GM12878 (cell line): ENCODE data around the gene COL4A1.

Source experiments
- ASH2L ChIP-seq: fragments of 300-600, 200-600 bp; sonication (generic); IDR thresholded peaks from 2 replicates; pipeline ENCODE4 v1.6.1; 2017; ENCODE audit warnings: low read depth, mild to moderate bottlenecking, borderline replicate concordance
- CHD1 ChIP-seq: IDR thresholded peaks from 2 replicates; pipeline ENCODE4 v1.6.1; 2012; ENCODE audit warnings: low read depth, low read length, improper control_type of control experiment
- EP300 ChIP-seq, 2 experiments: fragments of 150-350 bp in 1 of 2; IDR thresholded peaks; 2 replicates each; pipeline ENCODE4 v1.6.1; 2011 to 2012; ENCODE audit warnings: low read depth in 2 of 2, low read length in 2 of 2, borderline replicate concordance in 1 of 2, improper control_type of control experiment in 1 of 2, inconsistent platforms in 1 of 2; ENCODE audit not compliant: control insufficient read depth in 1 of 2
- GABPA ChIP-seq: IDR thresholded peaks from 2 replicates; pipeline ENCODE4 v1.6.1; 2014; ENCODE audit warnings: antibody characterized with exemption, low read depth, mild to moderate bottlenecking, inconsistent platforms
- SREBF2 ChIP-seq: IDR thresholded peaks from 2 replicates; pipeline ENCODE4 v1.6.1; 2012; ENCODE audit warnings: mild to moderate bottlenecking, low read length
- SRF ChIP-seq, 2 experiments: IDR thresholded peaks; 2 replicates each; pipeline ENCODE4 v1.6.1; 2011; ENCODE audit warnings: low read depth in 2 of 2, low read length in 2 of 2, mild to moderate bottlenecking in 1 of 2, moderate library complexity in 1 of 2
- STAT3 ChIP-seq: IDR thresholded peaks from 2 replicates; pipeline ENCODE4 v1.6.1; 2011; ENCODE audit warnings: low read depth, low read length, improper control_type of control experiment
- TCF3 ChIP-seq: IDR thresholded peaks from 2 replicates; pipeline ENCODE4 v1.6.1; 2012; ENCODE audit warnings: low read depth, mild to moderate bottlenecking, low read length, borderline replicate concordance; ENCODE audit not compliant: insufficient read depth
- TF ChIP-seq, protein P1 (sequence below), 3 experiments: IDR thresholded peaks in 2 of 3; conservative IDR thresholded peaks in 1 of 3; 2 replicates each; pipeline ENCODE4 v1.5.1; 2011; ENCODE audit warnings: low read depth in 3 of 3, low read length in 3 of 3, mild to moderate bottlenecking in 3 of 3, control low read depth in 2 of 3, moderate library complexity in 2 of 3, inconsistent platforms in 1 of 3, mixed read lengths in 1 of 3; ENCODE audit not compliant: control insufficient read depth in 2 of 3, insufficient read depth in 1 of 3; ENCODE audit errors: extremely low read depth in 1 of 3
- TF ChIP-seq, protein P2 (sequence below): IDR thresholded peaks from 2 replicates; pipeline ENCODE4 v1.6.1; 2012; ENCODE audit warnings: low read depth, low read length, improper control_type of control experiment
- TF ChIP-seq, protein P3 (sequence below): fragments of 450-650 bp; IDR thresholded peaks from 2 replicates; pipeline ENCODE4 v1.6.1; 2017; ENCODE audit warnings: antibody characterized with exemption, mild to moderate bottlenecking, moderate library complexity
- TF ChIP-seq, protein P4 (sequence below): IDR thresholded peaks from 2 replicates; pipeline ENCODE4 v1.6.1; 2011; ENCODE audit warnings: borderline replicate concordance, low read depth, mild to moderate bottlenecking, moderate library complexity, mixed read lengths, low read length; ENCODE audit not compliant: insufficient read depth; ENCODE audit errors: extremely low read length

DNA sequence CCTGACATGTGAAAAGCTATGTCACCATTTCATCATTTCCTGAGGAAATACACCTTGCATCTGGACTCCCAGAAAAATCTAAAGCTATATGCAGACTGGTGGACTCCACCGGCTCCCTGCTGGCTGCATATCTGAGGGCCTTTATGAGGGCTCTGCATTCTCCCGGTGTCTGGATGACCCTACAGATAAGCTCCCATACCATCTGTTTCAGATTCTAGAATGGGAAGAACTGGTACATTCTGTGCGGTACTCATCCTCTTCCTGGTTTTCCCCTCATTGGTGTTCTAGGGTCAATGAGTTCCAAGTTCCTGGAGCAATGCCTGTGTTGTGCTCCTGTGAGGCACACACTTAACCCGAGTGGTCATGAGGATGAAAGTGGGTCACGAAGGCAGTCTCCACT lies 60.4 kb downstream of the COL4A1 start:
- TF ChIP-seq ASH2L: no peak
- TF ChIP-seq EP300 (IDR thresholded peaks at IDR 0.05; ENCODE audit: borderline replicate concordance in 1 of 2, control insufficient read depth in 1 of 2, low read depth in 2 of 2, low read length in 2 of 2): no peak
- TF ChIP-seq, protein P1, sequence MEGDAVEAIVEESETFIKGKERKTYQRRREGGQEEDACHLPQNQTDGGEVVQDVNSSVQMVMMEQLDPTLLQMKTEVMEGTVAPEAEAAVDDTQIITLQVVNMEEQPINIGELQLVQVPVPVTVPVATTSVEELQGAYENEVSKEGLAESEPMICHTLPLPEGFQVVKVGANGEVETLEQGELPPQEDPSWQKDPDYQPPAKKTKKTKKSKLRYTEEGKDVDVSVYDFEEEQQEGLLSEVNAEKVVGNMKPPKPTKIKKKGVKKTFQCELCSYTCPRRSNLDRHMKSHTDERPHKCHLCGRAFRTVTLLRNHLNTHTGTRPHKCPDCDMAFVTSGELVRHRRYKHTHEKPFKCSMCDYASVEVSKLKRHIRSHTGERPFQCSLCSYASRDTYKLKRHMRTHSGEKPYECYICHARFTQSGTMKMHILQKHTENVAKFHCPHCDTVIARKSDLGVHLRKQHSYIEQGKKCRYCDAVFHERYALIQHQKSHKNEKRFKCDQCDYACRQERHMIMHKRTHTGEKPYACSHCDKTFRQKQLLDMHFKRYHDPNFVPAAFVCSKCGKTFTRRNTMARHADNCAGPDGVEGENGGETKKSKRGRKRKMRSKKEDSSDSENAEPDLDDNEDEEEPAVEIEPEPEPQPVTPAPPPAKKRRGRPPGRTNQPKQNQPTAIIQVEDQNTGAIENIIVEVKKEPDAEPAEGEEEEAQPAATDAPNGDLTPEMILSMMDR (IDR thresholded peaks at IDR 0.05 in 2 of 3, conservative IDR thresholded peaks at IDR 0.05 in 1 of 3; ENCODE audit: control insufficient read depth in 2 of 3, extremely low read depth in 1 of 3, insufficient read depth in 1 of 3, low read depth in 3 of 3, low read length in 3 of 3): no peak
- TF ChIP-seq, protein P2, sequence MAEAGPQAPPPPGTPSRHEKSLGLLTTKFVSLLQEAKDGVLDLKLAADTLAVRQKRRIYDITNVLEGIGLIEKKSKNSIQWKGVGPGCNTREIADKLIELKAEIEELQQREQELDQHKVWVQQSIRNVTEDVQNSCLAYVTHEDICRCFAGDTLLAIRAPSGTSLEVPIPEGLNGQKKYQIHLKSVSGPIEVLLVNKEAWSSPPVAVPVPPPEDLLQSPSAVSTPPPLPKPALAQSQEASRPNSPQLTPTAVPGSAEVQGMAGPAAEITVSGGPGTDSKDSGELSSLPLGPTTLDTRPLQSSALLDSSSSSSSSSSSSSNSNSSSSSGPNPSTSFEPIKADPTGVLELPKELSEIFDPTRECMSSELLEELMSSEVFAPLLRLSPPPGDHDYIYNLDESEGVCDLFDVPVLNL: no peak
- TF ChIP-seq SREBF2: no peak
- no peak for TF ChIP-seq CHD1
- TF ChIP-seq GABPA: no peak
- TF ChIP-seq, protein P3, sequence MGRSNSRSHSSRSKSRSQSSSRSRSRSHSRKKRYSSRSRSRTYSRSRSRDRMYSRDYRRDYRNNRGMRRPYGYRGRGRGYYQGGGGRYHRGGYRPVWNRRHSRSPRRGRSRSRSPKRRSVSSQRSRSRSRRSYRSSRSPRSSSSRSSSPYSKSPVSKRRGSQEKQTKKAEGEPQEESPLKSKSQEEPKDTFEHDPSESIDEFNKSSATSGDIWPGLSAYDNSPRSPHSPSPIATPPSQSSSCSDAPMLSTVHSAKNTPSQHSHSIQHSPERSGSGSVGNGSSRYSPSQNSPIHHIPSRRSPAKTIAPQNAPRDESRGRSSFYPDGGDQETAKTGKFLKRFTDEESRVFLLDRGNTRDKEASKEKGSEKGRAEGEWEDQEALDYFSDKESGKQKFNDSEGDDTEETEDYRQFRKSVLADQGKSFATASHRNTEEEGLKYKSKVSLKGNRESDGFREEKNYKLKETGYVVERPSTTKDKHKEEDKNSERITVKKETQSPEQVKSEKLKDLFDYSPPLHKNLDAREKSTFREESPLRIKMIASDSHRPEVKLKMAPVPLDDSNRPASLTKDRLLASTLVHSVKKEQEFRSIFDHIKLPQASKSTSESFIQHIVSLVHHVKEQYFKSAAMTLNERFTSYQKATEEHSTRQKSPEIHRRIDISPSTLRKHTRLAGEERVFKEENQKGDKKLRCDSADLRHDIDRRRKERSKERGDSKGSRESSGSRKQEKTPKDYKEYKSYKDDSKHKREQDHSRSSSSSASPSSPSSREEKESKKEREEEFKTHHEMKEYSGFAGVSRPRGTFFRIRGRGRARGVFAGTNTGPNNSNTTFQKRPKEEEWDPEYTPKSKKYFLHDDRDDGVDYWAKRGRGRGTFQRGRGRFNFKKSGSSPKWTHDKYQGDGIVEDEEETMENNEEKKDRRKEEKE: no peak
- TF ChIP-seq SRF (IDR thresholded peaks at IDR 0.05; ENCODE audit: low read depth in 2 of 2, low read length in 2 of 2): no peak
- no peak for TF ChIP-seq STAT3
- TF ChIP-seq, protein P4, sequence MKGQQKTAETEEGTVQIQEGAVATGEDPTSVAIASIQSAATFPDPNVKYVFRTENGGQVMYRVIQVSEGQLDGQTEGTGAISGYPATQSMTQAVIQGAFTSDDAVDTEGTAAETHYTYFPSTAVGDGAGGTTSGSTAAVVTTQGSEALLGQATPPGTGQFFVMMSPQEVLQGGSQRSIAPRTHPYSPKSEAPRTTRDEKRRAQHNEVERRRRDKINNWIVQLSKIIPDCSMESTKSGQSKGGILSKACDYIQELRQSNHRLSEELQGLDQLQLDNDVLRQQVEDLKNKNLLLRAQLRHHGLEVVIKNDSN: no peak
- no peak for TF ChIP-seq TCF3
